Ishikawa (cell line): ENCODE data around the gene ARHGEF3.

Experiments used
- CEBPB ChIP-seq: IDR thresholded peaks from 2 replicates; pipeline ENCODE4 v1.6.1; 2012
- CREB1 ChIP-seq: IDR thresholded peaks from 2 replicates; pipeline ENCODE4 v1.6.1; 2012; ENCODE audit warnings: low read depth
- EGR1 ChIP-seq: IDR thresholded peaks from 2 replicates; pipeline ENCODE4 v1.6.1; 2012
- EP300 ChIP-seq: IDR thresholded peaks from 2 replicates; pipeline ENCODE4 v1.6.1; 2012; ENCODE audit warnings: borderline replicate concordance
- FOXM1 ChIP-seq: IDR thresholded peaks from 2 replicates; pipeline ENCODE4 v1.6.1; 2012; ENCODE audit warnings: low read depth, borderline replicate concordance
- NFIC ChIP-seq: IDR thresholded peaks from 2 replicates; pipeline ENCODE4 v1.6.1; 2012
- RAD21 ChIP-seq: IDR thresholded peaks from 2 replicates; pipeline ENCODE4 v1.6.1; 2012; ENCODE audit warnings: low read depth
- TAF1 ChIP-seq: IDR thresholded peaks from 2 replicates; pipeline ENCODE4 v1.6.1; 2012; ENCODE audit warnings: low read depth, mild to moderate bottlenecking
- TCF12 ChIP-seq: IDR thresholded peaks from 2 replicates; pipeline ENCODE4 v1.6.1; 2012; ENCODE audit warnings: low read depth
- TEAD4 ChIP-seq: IDR thresholded peaks from 2 replicates; pipeline ENCODE4 v1.6.1; 2012
- USF1 ChIP-seq: IDR thresholded peaks from 2 replicates; pipeline ENCODE4 v1.6.1; 2012
- YY1 ChIP-seq: IDR thresholded peaks from 2 replicates; pipeline ENCODE4 v1.6.1; 2012; ENCODE audit warnings: low read depth
- ZBTB7A ChIP-seq: IDR thresholded peaks from 2 replicates; pipeline ENCODE4 v1.6.1; 2012; ENCODE audit warnings: low read depth
- TF ChIP-seq, protein P1 (sequence below): IDR thresholded peaks from 2 replicates; pipeline ENCODE4 v1.6.1; 2012; ENCODE audit warnings: low read depth, mild to moderate bottlenecking
- TF ChIP-seq, protein P2 (sequence below): IDR thresholded peaks from 2 replicates; pipeline ENCODE4 v1.6.1; 2012

Gene ARHGEF3

DNA sequence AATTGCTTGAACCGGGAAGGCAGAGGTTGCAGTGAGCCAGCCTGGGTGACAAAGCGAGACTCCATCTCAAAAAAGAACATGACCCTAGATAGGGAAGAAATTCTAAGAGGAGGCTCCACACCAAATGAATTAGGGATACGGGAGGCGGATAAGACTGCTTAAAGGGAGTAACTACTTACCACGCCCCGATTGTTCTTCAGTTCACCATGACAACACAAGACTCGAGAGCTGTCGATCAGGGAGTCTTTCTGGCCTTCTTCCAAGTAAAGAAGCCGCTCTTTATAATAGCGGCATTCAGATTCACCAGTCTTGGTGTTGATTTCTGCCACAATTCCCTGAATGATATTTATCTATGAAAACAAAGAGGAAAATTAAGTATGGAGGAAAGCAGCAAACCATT is 64.7 kb downstream of the ARHGEF3 start:
- TF ChIP-seq TCF12: no peak
- TF ChIP-seq, protein P1, sequence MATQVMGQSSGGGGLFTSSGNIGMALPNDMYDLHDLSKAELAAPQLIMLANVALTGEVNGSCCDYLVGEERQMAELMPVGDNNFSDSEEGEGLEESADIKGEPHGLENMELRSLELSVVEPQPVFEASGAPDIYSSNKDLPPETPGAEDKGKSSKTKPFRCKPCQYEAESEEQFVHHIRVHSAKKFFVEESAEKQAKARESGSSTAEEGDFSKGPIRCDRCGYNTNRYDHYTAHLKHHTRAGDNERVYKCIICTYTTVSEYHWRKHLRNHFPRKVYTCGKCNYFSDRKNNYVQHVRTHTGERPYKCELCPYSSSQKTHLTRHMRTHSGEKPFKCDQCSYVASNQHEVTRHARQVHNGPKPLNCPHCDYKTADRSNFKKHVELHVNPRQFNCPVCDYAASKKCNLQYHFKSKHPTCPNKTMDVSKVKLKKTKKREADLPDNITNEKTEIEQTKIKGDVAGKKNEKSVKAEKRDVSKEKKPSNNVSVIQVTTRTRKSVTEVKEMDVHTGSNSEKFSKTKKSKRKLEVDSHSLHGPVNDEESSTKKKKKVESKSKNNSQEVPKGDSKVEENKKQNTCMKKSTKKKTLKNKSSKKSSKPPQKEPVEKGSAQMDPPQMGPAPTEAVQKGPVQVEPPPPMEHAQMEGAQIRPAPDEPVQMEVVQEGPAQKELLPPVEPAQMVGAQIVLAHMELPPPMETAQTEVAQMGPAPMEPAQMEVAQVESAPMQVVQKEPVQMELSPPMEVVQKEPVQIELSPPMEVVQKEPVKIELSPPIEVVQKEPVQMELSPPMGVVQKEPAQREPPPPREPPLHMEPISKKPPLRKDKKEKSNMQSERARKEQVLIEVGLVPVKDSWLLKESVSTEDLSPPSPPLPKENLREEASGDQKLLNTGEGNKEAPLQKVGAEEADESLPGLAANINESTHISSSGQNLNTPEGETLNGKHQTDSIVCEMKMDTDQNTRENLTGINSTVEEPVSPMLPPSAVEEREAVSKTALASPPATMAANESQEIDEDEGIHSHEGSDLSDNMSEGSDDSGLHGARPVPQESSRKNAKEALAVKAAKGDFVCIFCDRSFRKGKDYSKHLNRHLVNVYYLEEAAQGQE: no peak
- no peak for TF ChIP-seq ZBTB7A
- TF ChIP-seq NFIC: no peak
- no peak for TF ChIP-seq TAF1
- no peak for TF ChIP-seq EGR1
- TF ChIP-seq FOXM1: no peak
- TF ChIP-seq CREB1: no peak
- no peak for TF ChIP-seq CEBPB
- TF ChIP-seq EP300: no peak
- TF ChIP-seq TEAD4: no peak
- no peak for TF ChIP-seq YY1

GRCh38 chr3:56732109-56732508 is 69.6 kb downstream of the ARHGEF3 start:
- TF ChIP-seq USF1 (no peak), TAF1 (no peak), CEBPB (no peak), NFIC (no peak), RAD21 (no peak), FOXM1 (no peak), TCF12 (no peak), CREB1 (no peak), YY1 (no peak), EP300 (no peak), TEAD4 (no peak), ZBTB7A (no peak), EGR1 (no peak)
- TF ChIP-seq, protein P2, sequence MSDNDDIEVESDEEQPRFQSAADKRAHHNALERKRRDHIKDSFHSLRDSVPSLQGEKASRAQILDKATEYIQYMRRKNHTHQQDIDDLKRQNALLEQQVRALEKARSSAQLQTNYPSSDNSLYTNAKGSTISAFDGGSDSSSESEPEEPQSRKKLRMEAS: no peak
- TF ChIP-seq, protein P1: no peak

- TF ChIP-seq USF1 (no peak), EP300 (no peak)
Observed at GRCh38 chr3:56725175-56725574, 76.6 kb downstream of the ARHGEF3 start.

DNA sequence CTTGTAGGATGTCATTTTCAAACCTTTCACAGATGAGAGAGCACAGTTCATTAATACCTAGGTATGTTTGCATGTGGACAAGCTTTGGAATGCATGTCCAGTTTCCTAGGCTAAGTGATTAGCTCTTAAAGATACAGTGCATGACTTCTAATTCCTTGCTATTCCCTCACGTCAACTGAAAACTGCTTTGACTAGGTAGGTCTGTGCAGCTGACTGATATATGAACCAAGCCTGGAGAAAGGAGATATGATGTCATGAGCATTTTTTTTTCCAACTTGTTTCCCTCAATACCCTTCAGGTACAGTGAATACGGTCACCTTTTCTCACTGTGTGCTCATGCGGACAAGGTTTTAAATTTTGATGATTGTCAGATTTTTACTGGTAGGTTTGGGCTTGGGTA is 77.1 kb downstream of the ARHGEF3 start:
- TF ChIP-seq, protein P1: no peak
- TF ChIP-seq YY1 (no peak; the same call in 1 of the 2 replicates), NFIC (no peak), ZBTB7A (no peak), EP300 (peak; percentile 46; the same call in 1 of the 2 replicates), RAD21 (no peak), CREB1 (peak; percentile 53), EGR1 (no peak), FOXM1 (no peak), CEBPB (no peak; the same call in 1 of the 2 replicates), USF1 (peak; percentile 43; the same call in 1 of the 2 replicates), TCF12 (peak; percentile 35; the same call in 1 of the 2 replicates), TEAD4 (peak; percentile 76), TAF1 (no peak)
- TF ChIP-seq, protein P2: peak; percentile 77
